Kidney (tissue), 14 donors: Measurements from ENCODE around the gene XPR1. TPM values are rescaled to one million over a fixed set of nuclear protein-coding genes. Genes with fewer than 3 reads are reported as not detected.

ENCODE experiments used
- DNase-seq, 5 donors: peaks; one replicate each; pipeline ENCODE4 v3.0.0-alpha.2; 2013 to 2020
- FAIRE-seq: peaks from 2 replicates; lab custom pipeline; 2012; peaks lifted over from hg19 to GRCh38; lab: Jason Lieb, UNC
- H3K27ac ChIP-seq, 2 donors: one replicate each; pipeline ENCODE4 v1.7.0; 2013; ENCODE audit warnings: low read depth in 2 of 2, low read length in 2 of 2, inconsistent platforms in 1 of 2
- H3K27me3 ChIP-seq: one replicate; pipeline ENCODE4 v1.7.1; 2013; ENCODE audit warnings: low read length, inconsistent platforms; ENCODE audit not compliant: control insufficient read depth, insufficient read depth
- H3K36me3 ChIP-seq, 3 donors: one replicate each; pipeline versions ENCODE4 v1.7.0 to v1.7.1; 2013; ENCODE audit warnings: low read length in 3 of 3, control low read depth in 1 of 3, inconsistent platforms in 1 of 3; ENCODE audit not compliant: insufficient read depth in 3 of 3, control insufficient read depth in 2 of 3
- H3K4me1 ChIP-seq, 3 donors: one replicate each; pipeline versions ENCODE4 v1.7.0 to v1.7.1; 2013; ENCODE audit warnings: low read length in 3 of 3, inconsistent platforms in 1 of 3, low read depth in 1 of 3; ENCODE audit not compliant: control insufficient read depth in 2 of 3, insufficient read depth in 2 of 3
- H3K4me3 ChIP-seq, 3 donors: one replicate each; pipeline versions ENCODE4 v1.7.0 to v1.8.1; 2013; ENCODE audit warnings: low read length in 3 of 3, control low read depth in 1 of 3, inconsistent platforms in 1 of 3
- H3K9ac ChIP-seq, 3 donors: one replicate each; pipeline versions ENCODE4 v1.7.0 to v1.7.1; 2013; ENCODE audit warnings: low read length in 3 of 3, control low read depth in 1 of 3, inconsistent platforms in 1 of 3
- H3K9me3 ChIP-seq, 3 donors: one replicate each; pipeline versions ENCODE4 v1.7.0 to v1.7.1; 2013; ENCODE audit warnings: low read length in 3 of 3, control low read depth in 1 of 3, inconsistent platforms in 1 of 3; ENCODE audit not compliant: control insufficient read depth in 2 of 3, insufficient read depth in 1 of 3
- intact Hi-C: fragments of 100-400 bp; cut with DNase I; formaldehyde crosslinking; loops from one replicate; pipeline ENCODE4 v1.11.1; 2022
- polyA plus RNA-seq: library from polyadenylated mRNA; stranded (reverse); fragments of 350-450 nt; fragmentation: Illumina TruSeq; extraction: RNeasy Lipid Tissue Mini Kit (QIAGEN cat#74804); gene quantifications from one replicate; pipeline ENCODE4 v1.2.3, GENCODE V29; 2014; ENCODE audit warnings: low read depth, low replicate concordance; ENCODE audit not compliant: insufficient read depth
- total RNA-seq: library from RNA; stranded (reverse); fragmentation: NEBNext Ultra II Directional; extraction: Animal tissue kit (Norgen Biotek cat#: 25700); gene quantifications from one replicate; pipeline ENCODE4 v1.2.1, GENCODE V29; 2021
- TF ChIP-seq, protein P1 (sequence below): IDR thresholded peaks from 3 replicates; pipeline ENCODE4 v1.5.1; 2012; ENCODE audit warnings: mild to moderate bottlenecking, moderate library complexity, borderline replicate concordance; ENCODE audit not compliant: insufficient read depth; ENCODE audit errors: extremely low read depth
- donor health status: control.
- donor health status: control.
- donor health status: control.
- donor health status: control.
- donor health status: control.
- donor health status: DM: yes; HTN: yes; CAD: no.
- donor health status: Normal renal cell carcinoma (clear cell type).

XPR1 gene
- total and polyA plus RNA-seq, 2 donors from 2014 or later: 10.9 to 33.5 TPM

GRCh38 chr1:180745098-180745497, 113.3 kb downstream of the XPR1 start:
- intact Hi-C loops: no loop called here

GRCh38 chr1:180751921-180752320, 120.1 kb downstream of the XPR1 start:
- Histone ChIP-seq H3K9me3 (no peaks in the 10 kb centered on the region), H3K4me3 (no peak overlapping the region), H3K36me3 (no peaks in the 10 kb centered on the region), H3K9ac (no peak overlapping the region), H3K27ac (no peak overlapping the region), H3K4me1 (no peaks in the 10 kb centered on the region), H3K27me3 (no peaks in the 10 kb centered on the region)
- DNase-seq (no peak), FAIRE-seq (no peak)
- TF ChIP-seq, protein P1, sequence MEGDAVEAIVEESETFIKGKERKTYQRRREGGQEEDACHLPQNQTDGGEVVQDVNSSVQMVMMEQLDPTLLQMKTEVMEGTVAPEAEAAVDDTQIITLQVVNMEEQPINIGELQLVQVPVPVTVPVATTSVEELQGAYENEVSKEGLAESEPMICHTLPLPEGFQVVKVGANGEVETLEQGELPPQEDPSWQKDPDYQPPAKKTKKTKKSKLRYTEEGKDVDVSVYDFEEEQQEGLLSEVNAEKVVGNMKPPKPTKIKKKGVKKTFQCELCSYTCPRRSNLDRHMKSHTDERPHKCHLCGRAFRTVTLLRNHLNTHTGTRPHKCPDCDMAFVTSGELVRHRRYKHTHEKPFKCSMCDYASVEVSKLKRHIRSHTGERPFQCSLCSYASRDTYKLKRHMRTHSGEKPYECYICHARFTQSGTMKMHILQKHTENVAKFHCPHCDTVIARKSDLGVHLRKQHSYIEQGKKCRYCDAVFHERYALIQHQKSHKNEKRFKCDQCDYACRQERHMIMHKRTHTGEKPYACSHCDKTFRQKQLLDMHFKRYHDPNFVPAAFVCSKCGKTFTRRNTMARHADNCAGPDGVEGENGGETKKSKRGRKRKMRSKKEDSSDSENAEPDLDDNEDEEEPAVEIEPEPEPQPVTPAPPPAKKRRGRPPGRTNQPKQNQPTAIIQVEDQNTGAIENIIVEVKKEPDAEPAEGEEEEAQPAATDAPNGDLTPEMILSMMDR: no peak
- intact Hi-C loops: no loop called here

More at GRCh38 chr1:180745098-180745497, 113.3 kb downstream of the XPR1 start:
- Histone ChIP-seq H3K4me1 (no peaks in the 10 kb centered on the region), H3K36me3 (no peaks in the 10 kb centered on the region), H3K9ac (no peak overlapping the region), H3K9me3 (peaks cover 0 to 2% (median 0%) of the 10 kb centered on the region in 3 donors), H3K4me3 (no peak overlapping the region), H3K27me3 (no peaks in the 10 kb centered on the region), H3K27ac (no peak overlapping the region)
- TF ChIP-seq, protein P1: no peak
- DNase-seq (no peak), FAIRE-seq (no peak)

GRCh38 chr1:180754453-180754852, 122.6 kb downstream of the XPR1 start:
- TF ChIP-seq, protein P1: no peak
- H3K27me3 ChIP-seq: no peaks in the 10 kb centered on the region
- H3K9ac ChIP-seq: no peak overlapping the region
- no peak overlapping the region for H3K27ac ChIP-seq
- no peak overlapping the region for H3K4me3 ChIP-seq
- no peaks in the 10 kb centered on the region for H3K4me1 ChIP-seq
- no peaks in the 10 kb centered on the region for H3K9me3 ChIP-seq
- no peak for FAIRE-seq
- intact Hi-C loops: no loop called here
- H3K36me3 ChIP-seq: no peaks in the 10 kb centered on the region
- no peak for DNase-seq

DNA sequence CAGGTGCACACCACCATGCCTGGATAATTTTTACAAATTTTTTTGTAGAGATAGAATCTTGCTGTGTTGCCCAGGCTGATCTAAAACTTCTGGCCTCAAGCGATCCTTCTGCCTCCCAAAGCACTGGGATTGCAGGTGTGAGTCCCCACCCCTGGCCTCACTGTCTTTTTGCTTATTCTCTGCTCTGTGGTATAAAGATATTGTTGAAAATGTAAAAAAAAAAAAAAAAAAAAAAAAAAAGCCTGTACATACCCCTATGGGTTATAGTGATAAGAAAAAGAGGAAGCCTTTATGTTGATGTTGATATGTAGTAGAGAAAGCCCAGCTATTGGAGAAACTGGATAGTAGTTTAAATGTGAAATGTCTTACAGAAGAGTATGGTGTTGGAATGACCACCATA, 125.8 kb downstream of the XPR1 start:
- Histone ChIP-seq H3K9ac (no peak overlapping the region), H3K4me1 (no peaks in the 10 kb centered on the region), H3K36me3 (no peaks in the 10 kb centered on the region), H3K9me3 (no peaks in the 10 kb centered on the region), H3K27ac (no peak overlapping the region), H3K27me3 (no peaks in the 10 kb centered on the region), H3K4me3 (no peak overlapping the region)
- intact Hi-C loops: no loop called here
- no peak for FAIRE-seq
- TF ChIP-seq, protein P1: no peak
- DNase-seq: no peak
